RWPE1 (cell line): ENCODE data around the gene CDS2.

Experiments
- CTCF ChIA-PET: fragments of 350-600 bp; sonication (Branson Sonifier 250); formaldehyde crosslinking; extraction: SDS; loops from one replicate; lab custom pipeline; 2021; lab: Yijun Ruan, JAX
- POLR2A ChIA-PET: fragments of 400-600 bp; formaldehyde crosslinking; extraction: SDS; loops from one replicate; lab custom pipeline; 2020; ENCODE audit warnings: antibody characterized with exemption; ENCODE audit not compliant: low non-redundant PET; lab: Yijun Ruan, JAX
- DNase-seq: peaks from one replicate; pipeline ENCODE4 v3.0.0; 2012; ENCODE audit warnings: low spot score
- H3K27ac ChIP-seq: fragments of 450-650 bp; 2 replicates; pipeline ENCODE4 v1.5.1; 2017
- CTCF ChIP-seq: fragments of 450-650 bp; conservative IDR thresholded peaks from 2 replicates; pipeline ENCODE4 v1.5.1; 2017; ENCODE audit warnings: low read depth, mild to moderate bottlenecking

Gene CDS2

GRCh38 chr20:5180421-5180820, 53.6 kb downstream of the CDS2 start:
- H3K27ac ChIP-seq = no peak overlapping the region
- POLR2A ChIA-PET = no interaction called here
- no peak for DNase-seq
- TF ChIP-seq CTCF = no peak
- CTCF ChIA-PET = no interaction called here

- ChIA-PET CTCF (interaction anchor here (1.7 kb wide), 1 partner anchor 54 kb away, joined by 6 read pairs; the partner anchor contains the start of gene CDS2), POLR2A (no interaction called here)
- no peak for DNase-seq
Measured at GRCh38 chr20:5180933-5181332, 54.1 kb downstream of the CDS2 start.

GRCh38 chr20:5181492-5181891, 54.7 kb downstream of the CDS2 start:
- ChIA-PET POLR2A (no interaction called here), CTCF (interaction anchor here (0.5 to 1.7 kb wide), 2 partner anchors 55 to 61 kb away, joined by 3 to 6 read pairs; partner anchors contain the start of gene CDS2)
- TF ChIP-seq CTCF = no peak
- no peak overlapping the region for H3K27ac ChIP-seq
- no peak for DNase-seq

More at GRCh38 chr20:5180933-5181332, 54.1 kb downstream of the CDS2 start:
- H3K27ac ChIP-seq = no peak overlapping the region
- TF ChIP-seq CTCF = no peak

- POLR2A ChIA-PET = no interaction called here
- no peak for TF ChIP-seq CTCF
- H3K27ac ChIP-seq = no peak overlapping the region
- CTCF ChIA-PET = interaction anchor here (0.5 to 1.7 kb wide), 4 partner anchors 55 to 348 kb away, joined by 3 to 6 read pairs (median 3); partner anchors contain the start of gene CDS2
- peak; percentile 14 for DNase-seq
Measured at GRCh38 chr20:5181958-5182357, 55.1 kb downstream of the CDS2 start.

- POLR2A ChIA-PET = no interaction called here
- no peak for TF ChIP-seq CTCF
- DNase-seq = no peak
- CTCF ChIA-PET = interaction anchor here (0.6 to 0.7 kb wide), 2 partner anchors 55 to 347 kb away, joined by 3 read pairs; no protein-coding TSS in a partner anchor
- no peak overlapping the region for H3K27ac ChIP-seq
Measured at GRCh38 chr20:5182615-5183254, 55.9 kb downstream of the CDS2 start.

- POLR2A ChIA-PET = no interaction called here
- no peak overlapping the region for H3K27ac ChIP-seq
- DNase-seq = no peak
- no peak for TF ChIP-seq CTCF
- CTCF ChIA-PET = no interaction called here
Measured at GRCh38 chr20:5183731-5184474, 57.1 kb downstream of the CDS2 start.
